ENCODE measurements around the gene GALNT3. TPM values are rescaled to one million over a fixed set of nuclear protein-coding genes. Genes with fewer than 3 reads are reported as not detected.

The GALNT3 gene
- total RNA-seq, result 1 to 10 TPM; 1.5 to 1.9 TPM

- Mint-ChIP-seq H3K4me3 (peak within 1 kb of the TSS; percentile 84), H3K4me1 (peaks cover 10% of the 10 kb centered on the region), H3K36me3 (no peaks in the 10 kb centered on the region), H3K27ac (peak within 1 kb of the TSS; percentile 80), H3K27me3 (peaks cover 46% of the 10 kb centered on the region), H3K9me3 (no peaks in the 10 kb centered on the region)
- peak; percentile 24 for DNase-seq
Measured at GRCh38 chr2:165793779-165794535, at the start of gene GALNT3. Gene GALNT3, minus strand, starts transcription at chr2:165794247. Its CDS starts 23,547 bp downstream, at chr2:165770700.

- peaks cover 2% of the 10 kb centered on the region for H3K4me1 Mint-ChIP-seq
- H3K9me3 Mint-ChIP-seq, result no peaks in the 10 kb centered on the region
- H3K4me3 Mint-ChIP-seq, result no peak overlapping the region
- peaks cover 2% of the 10 kb centered on the region for H3K36me3 Mint-ChIP-seq
- DNase-seq, result no peak
- no peaks in the 10 kb centered on the region for H3K27me3 Mint-ChIP-seq
- no peak overlapping the region for H3K27ac Mint-ChIP-seq
Measured at GRCh38 chr2:165843351-165843750, 49.3 kb upstream of the GALNT3 start.

GRCh38 chr2:165840333-165840958 is 46.4 kb upstream of the GALNT3 start:
- Mint-ChIP-seq H3K36me3 (peaks cover 2% of the 10 kb centered on the region), H3K4me3 (no peak overlapping the region)

DNA sequence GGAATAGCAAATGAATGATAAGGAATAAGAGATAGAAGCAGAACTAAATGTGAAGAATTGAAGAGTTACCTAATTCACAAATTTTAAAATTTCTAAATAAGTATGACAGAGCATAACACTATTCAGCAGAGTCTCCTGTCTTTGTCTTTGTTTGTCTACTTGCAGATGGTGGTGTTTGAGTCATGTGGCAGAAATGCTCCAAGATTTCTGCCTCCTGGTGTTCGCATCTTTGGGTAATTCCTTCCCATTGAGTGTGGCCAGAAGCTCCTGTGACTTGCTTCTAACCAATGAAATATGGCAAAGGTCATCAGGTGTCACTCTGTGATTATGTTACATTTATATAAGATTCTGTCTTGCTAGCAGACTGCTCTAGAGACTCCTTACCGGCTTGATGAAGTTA is 45.6 kb upstream of the GALNT3 start:
- no peak overlapping the region for H3K27ac Mint-ChIP-seq
- no peak for DNase-seq
- H3K27me3 Mint-ChIP-seq, result no peaks in the 10 kb centered on the region
- H3K4me1 Mint-ChIP-seq, result no peaks in the 10 kb centered on the region
- no peaks in the 10 kb centered on the region for H3K9me3 Mint-ChIP-seq
- peaks cover 2% of the 10 kb centered on the region for H3K36me3 Mint-ChIP-seq
- no peak overlapping the region for H3K4me3 Mint-ChIP-seq

More at GRCh38 chr2:165840333-165840958, 46.4 kb upstream of the GALNT3 start:
- no peaks in the 10 kb centered on the region for H3K9me3 Mint-ChIP-seq
- H3K27ac Mint-ChIP-seq, result no peak overlapping the region
- no peak for DNase-seq
- H3K27me3 Mint-ChIP-seq, result no peaks in the 10 kb centered on the region
- no peaks in the 10 kb centered on the region for H3K4me1 Mint-ChIP-seq

DNA sequence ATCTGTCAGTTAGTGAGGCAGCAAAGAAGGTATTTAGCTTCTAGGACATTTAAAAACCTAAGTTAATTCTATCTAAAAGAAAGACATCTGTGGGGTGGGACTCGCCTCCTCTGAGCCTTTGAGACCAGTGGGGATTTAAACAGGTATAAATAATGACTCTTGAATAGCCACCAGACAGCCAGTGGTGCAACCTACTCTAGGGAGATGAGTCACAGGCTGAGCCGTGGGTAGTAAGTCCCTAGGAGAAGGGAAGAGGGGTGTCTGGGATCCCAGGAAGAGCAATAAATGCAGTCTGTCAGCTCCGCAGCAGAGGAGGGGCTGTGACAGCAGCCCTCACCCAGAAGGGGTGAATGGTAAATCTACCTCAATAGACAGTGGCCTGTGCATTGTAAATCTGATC is 43.1 kb upstream of the GALNT3 start:
- Mint-ChIP-seq H3K4me3 (no peak overlapping the region), H3K9me3 (no peaks in the 10 kb centered on the region), H3K4me1 (no peaks in the 10 kb centered on the region), H3K36me3 (peaks cover 2% of the 10 kb centered on the region), H3K27me3 (no peaks in the 10 kb centered on the region), H3K27ac (no peak overlapping the region)
- DNase-seq, result no peak

- H3K27me3 Mint-ChIP-seq, result no peaks in the 10 kb centered on the region
- H3K4me3 Mint-ChIP-seq, result no peak overlapping the region
- H3K36me3 Mint-ChIP-seq, result peaks cover 2% of the 10 kb centered on the region
- no peaks in the 10 kb centered on the region for H3K4me1 Mint-ChIP-seq
- no peak overlapping the region for H3K27ac Mint-ChIP-seq
- H3K9me3 Mint-ChIP-seq, result no peaks in the 10 kb centered on the region
- no peak for DNase-seq
Measured at GRCh38 chr2:165835363-165835762, 41.3 kb upstream of the GALNT3 start.

DNA sequence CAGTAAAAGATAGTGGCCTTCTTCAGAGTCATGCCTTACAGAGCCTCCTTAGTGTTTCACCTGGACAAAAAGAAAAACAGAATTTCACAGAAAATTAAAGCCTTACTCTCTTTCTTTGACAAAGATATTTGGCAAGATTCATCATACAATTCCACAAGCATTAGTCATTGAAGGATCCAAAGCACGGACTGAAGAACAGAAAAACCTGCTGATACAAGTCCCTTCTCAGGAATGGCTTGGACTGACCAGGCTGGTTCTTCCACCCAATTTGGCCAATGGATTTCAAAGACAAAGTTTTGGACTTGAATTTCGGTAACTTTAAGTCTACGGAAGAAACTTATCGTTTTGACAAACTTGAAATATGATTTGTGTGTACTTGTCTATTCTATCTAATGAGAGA is 39.1 kb upstream of the GALNT3 start:
- Mint-ChIP-seq H3K4me3 (no peak overlapping the region), H3K4me1 (no peaks in the 10 kb centered on the region), H3K36me3 (no peaks in the 10 kb centered on the region), H3K27ac (no peak overlapping the region), H3K9me3 (no peaks in the 10 kb centered on the region), H3K27me3 (no peaks in the 10 kb centered on the region)
- no peak for DNase-seq

- DNase-seq, result no peak
- H3K9me3 Mint-ChIP-seq, result no peaks in the 10 kb centered on the region
- H3K27ac Mint-ChIP-seq, result no peak overlapping the region
- H3K27me3 Mint-ChIP-seq, result peaks cover under 1% of the 10 kb centered on the region
- H3K4me1 Mint-ChIP-seq, result no peaks in the 10 kb centered on the region
- H3K36me3 Mint-ChIP-seq, result no peaks in the 10 kb centered on the region
- no peak overlapping the region for H3K4me3 Mint-ChIP-seq
Measured at GRCh38 chr2:165827921-165828276, 33.9 kb upstream of the GALNT3 start.

GRCh38 chr2:165827016-165827920 is 33.2 kb upstream of the GALNT3 start:
- H3K27ac Mint-ChIP-seq, result no peak overlapping the region
- no peak for DNase-seq
- H3K27me3 Mint-ChIP-seq, result peaks cover 4% of the 10 kb centered on the region
- H3K36me3 Mint-ChIP-seq, result no peaks in the 10 kb centered on the region
- H3K9me3 Mint-ChIP-seq, result no peaks in the 10 kb centered on the region
- H3K4me3 Mint-ChIP-seq, result no peak overlapping the region
- no peaks in the 10 kb centered on the region for H3K4me1 Mint-ChIP-seq

DNA sequence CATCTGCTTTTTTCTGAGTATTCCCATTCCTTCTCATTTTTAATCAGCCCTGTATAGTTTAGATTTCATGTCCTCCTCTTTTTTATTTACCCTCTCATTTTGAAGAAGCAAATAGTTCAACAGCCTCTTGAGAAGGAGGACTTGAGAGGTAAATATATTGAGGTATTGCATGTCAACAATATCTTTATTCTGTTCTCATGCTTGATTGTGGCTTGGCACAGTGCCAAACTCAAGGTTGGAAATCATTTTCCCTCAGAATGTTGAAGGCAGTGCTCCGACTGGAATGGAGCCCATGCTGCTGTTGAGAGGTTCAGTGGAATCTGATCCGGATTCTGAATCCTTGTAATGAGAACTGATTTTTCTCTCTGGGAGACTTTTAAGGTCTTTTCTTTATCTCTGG is 31.0 kb upstream of the GALNT3 start:
- DNase-seq, result no peak
- H3K27me3 Mint-ChIP-seq, result peaks cover 7% of the 10 kb centered on the region
- H3K36me3 Mint-ChIP-seq, result no peaks in the 10 kb centered on the region
- H3K4me1 Mint-ChIP-seq, result no peaks in the 10 kb centered on the region
- no peak overlapping the region for H3K4me3 Mint-ChIP-seq
- no peaks in the 10 kb centered on the region for H3K9me3 Mint-ChIP-seq
- no peak overlapping the region for H3K27ac Mint-ChIP-seq

- H3K27me3 Mint-ChIP-seq, result peaks cover 7% of the 10 kb centered on the region
- no peaks in the 10 kb centered on the region for H3K9me3 Mint-ChIP-seq
- no peaks in the 10 kb centered on the region for H3K4me1 Mint-ChIP-seq
- no peaks in the 10 kb centered on the region for H3K36me3 Mint-ChIP-seq
- no peak overlapping the region for H3K27ac Mint-ChIP-seq
- DNase-seq, result no peak
- no peak overlapping the region for H3K4me3 Mint-ChIP-seq
Measured at GRCh38 chr2:165820296-165820695, 26.2 kb upstream of the GALNT3 start.

DNA sequence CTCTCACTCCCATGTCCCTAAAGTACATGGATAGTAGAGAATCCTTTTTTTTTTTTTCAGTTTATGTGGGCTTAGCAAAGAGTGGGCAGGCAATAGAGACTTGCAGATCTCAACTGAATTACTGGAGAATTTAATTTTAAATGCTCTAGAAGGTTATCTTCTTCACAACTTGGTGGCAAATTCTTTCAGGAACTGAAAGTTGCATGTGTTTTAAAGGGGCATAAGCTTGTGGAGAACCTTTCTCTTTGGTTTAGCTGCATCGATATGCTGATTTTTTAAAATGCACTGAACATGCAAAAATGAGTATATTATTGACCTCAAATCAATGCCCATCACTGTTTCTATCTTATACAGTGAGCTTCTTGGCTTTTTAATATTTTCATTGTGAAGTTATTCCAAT is 24.9 kb upstream of the GALNT3 start:
- no peak for DNase-seq
- Mint-ChIP-seq H3K36me3 (no peaks in the 10 kb centered on the region), H3K9me3 (no peaks in the 10 kb centered on the region), H3K4me1 (no peaks in the 10 kb centered on the region), H3K4me3 (no peak overlapping the region), H3K27me3 (peaks cover 7% of the 10 kb centered on the region), H3K27ac (no peak overlapping the region)

DNA sequence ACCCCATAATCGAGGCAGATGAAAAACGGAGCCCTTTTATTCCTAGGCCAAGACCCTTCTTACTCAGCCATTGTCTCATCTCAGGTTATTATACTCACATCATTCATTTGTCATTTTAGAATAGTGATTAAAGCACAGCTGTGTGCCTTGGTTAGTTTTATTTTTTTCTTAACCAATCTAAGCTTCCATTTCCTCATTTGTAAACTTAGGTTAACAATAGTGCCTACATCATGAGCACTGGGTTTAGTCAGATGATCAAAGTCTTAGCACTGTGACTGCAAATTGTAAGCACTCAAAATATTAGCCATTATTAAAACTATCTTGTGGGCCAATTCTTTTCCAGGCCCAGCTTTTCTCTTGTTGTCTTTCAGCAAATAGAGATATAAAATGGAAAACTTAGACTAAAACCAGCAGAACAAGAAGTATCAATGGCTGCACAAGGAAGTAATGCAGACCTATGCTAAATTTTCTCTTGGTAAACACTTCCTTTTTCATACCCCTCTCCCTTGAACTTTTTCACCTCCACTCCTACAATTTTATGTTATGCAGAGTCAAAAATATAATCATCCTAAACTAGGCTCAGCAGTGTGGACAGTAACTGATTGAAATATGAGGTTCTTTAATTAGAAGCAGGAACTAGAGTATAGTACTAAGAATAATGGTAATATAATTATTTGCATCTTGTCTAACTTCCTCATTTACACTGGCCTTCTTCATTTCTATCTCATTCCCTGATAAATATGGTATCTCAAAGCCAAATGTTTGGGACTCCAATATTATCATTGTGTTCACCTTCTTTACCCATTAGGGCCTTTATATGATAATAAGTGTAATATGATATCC is 21.5 kb upstream of the GALNT3 start:
- no peaks in the 10 kb centered on the region for H3K27me3 Mint-ChIP-seq
- no peak for DNase-seq
- H3K36me3 Mint-ChIP-seq, result no peaks in the 10 kb centered on the region
- H3K4me3 Mint-ChIP-seq, result no peak overlapping the region
- H3K27ac Mint-ChIP-seq, result no peak overlapping the region
- H3K9me3 Mint-ChIP-seq, result no peaks in the 10 kb centered on the region
- no peaks in the 10 kb centered on the region for H3K4me1 Mint-ChIP-seq

GRCh38 chr2:165814473-165814872 is 20.4 kb upstream of the GALNT3 start:
- no peaks in the 10 kb centered on the region for H3K36me3 Mint-ChIP-seq
- no peak overlapping the region for H3K4me3 Mint-ChIP-seq
- H3K27me3 Mint-ChIP-seq, result no peaks in the 10 kb centered on the region
- no peaks in the 10 kb centered on the region for H3K4me1 Mint-ChIP-seq
- no peak for DNase-seq
- H3K27ac Mint-ChIP-seq, result no peak overlapping the region
- H3K9me3 Mint-ChIP-seq, result no peaks in the 10 kb centered on the region
